GM18517 (cell line): ENCODE results near the gene C12orf54.
"Not testable (repeated sequence)": the region's sequence is repeated elsewhere in the genome, so short reads cannot be mapped to it uniquely, and the experiment has no call there.

Experiments used
- ATAC-seq: cut with Tn5 transposase; IDR thresholded peaks from one replicate; pipeline ENCODE4 v1.9.1; 2021; ENCODE audit warnings: mild to moderate bottlenecking, moderate library complexity; ENCODE audit not compliant: unreplicated experiment

C12orf54 gene

GRCh38 chr12:48508987-48509386 lies 26.7 kb downstream of the C12orf54 start:
- no peak for ATAC-seq

GRCh38 chr12:48510111-48510510 lies 27.8 kb downstream of the C12orf54 start:
- no peak for ATAC-seq

GRCh38 chr12:48512855-48513254 lies 30.6 kb downstream of the C12orf54 start:
- peak; percentile 93 for ATAC-seq

- ATAC-seq, result no peak
These were observed 32.4 kb downstream of the C12orf54 start for GRCh38 chr12:48514728-48515127.

- ATAC-seq, result not testable (repeated sequence)
These were observed 38.1 kb downstream of the C12orf54 start for GRCh38 chr12:48520381-48520780.

- ATAC-seq, result no peak
These were observed 43.0 kb downstream of the C12orf54 start, which contains the start of gene OR8S1 for GRCh38 chr12:48525332-48525731. TSS of gene OR8S1 (plus strand) at chr12:48525632. CDS start at chr12:48525632, 0 bp downstream.

GRCh38 chr12:48527891-48528670 lies 45.8 kb downstream of the C12orf54 start:
- ATAC-seq, result no peak

GRCh38 chr12:48532601-48533000 lies 50.3 kb downstream of the C12orf54 start:
- ATAC-seq, result no peak

- no peak for ATAC-seq
These were observed 54.3 kb downstream of the C12orf54 start for GRCh38 chr12:48536602-48537001.

GRCh38 chr12:48542300-48542928 lies 60.1 kb downstream of the C12orf54 start:
- ATAC-seq, result no peak

GRCh38 chr12:48545833-48546469 lies 63.7 kb downstream of the C12orf54 start:
- no peak for ATAC-seq
